HG03103 (cell line): ENCODE measurements around the gene SULT1E1.

Experiments used
- ATAC-seq: cut with Tn5 transposase; IDR thresholded peaks from one replicate; pipeline ENCODE4 v1.9.1; 2021; ENCODE audit warnings: low read depth; ENCODE audit not compliant: unreplicated experiment

The SULT1E1 gene, protein sequence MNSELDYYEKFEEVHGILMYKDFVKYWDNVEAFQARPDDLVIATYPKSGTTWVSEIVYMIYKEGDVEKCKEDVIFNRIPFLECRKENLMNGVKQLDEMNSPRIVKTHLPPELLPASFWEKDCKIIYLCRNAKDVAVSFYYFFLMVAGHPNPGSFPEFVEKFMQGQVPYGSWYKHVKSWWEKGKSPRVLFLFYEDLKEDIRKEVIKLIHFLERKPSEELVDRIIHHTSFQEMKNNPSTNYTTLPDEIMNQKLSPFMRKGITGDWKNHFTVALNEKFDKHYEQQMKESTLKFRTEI

DNA sequence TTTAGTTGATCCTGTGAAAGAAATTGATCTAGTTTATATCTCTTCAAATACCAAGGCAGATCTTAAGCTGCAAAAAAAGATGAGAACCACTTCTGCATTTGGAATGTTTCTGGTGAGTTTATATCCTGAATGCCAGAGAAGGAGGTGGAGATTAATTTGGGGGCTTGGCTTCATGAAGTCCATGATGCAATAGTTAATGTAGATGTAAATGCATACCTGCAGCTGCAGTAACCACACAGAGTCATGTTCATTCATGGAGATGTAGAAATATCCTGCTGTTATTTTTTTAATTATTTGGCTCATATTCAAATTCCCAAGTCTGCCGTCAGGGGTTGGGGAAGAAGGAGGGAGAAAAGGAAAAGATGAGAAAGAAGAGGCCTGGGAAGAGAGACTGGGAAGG, at the start of gene SULT1E1:
Gene SULT1E1, minus strand, starts transcription at position 94 of the 400 bp plus-strand sequence. CDS start 2,501 bp downstream, outside the sequence.
- ATAC-seq = no peak

DNA sequence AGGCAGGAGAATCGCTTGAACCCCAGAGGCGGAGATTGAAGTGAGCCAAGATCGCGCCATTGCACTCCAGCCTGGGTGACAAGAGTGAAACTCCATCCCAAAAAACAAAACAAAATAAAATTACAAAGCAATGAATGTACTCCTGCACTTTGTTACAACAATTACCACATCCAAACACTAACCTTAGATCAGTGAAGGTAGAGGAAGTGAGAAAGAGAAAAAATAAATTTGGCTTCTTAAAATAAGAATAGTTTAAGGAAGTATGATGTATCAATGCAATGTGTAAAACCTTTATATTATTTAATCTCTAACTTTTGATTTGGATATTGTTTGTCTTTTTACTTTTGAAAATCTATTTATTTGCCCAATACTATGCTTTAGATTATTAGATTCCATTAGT, 49.2 kb upstream of the SULT1E1 start:
- no peak for ATAC-seq

DNA sequence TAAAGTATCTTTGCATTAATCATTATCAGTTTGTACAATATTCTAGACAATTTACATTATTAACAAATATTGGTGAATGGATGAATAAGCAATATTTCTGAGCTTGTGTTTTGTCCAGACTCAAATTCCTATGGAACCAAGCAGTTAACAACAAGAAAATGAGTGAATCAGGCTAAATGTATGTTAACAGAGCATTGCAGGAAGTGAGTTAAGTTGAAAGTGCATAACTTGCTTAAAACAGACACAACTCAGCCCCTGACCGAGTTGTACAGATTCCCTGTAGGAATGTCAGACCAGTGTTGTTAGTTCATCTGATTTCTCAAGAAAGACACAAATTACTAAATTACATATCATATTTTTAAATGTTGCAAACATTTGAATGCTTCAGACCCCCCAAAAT, 47.2 kb upstream of the SULT1E1 start:
- no peak for ATAC-seq

DNA sequence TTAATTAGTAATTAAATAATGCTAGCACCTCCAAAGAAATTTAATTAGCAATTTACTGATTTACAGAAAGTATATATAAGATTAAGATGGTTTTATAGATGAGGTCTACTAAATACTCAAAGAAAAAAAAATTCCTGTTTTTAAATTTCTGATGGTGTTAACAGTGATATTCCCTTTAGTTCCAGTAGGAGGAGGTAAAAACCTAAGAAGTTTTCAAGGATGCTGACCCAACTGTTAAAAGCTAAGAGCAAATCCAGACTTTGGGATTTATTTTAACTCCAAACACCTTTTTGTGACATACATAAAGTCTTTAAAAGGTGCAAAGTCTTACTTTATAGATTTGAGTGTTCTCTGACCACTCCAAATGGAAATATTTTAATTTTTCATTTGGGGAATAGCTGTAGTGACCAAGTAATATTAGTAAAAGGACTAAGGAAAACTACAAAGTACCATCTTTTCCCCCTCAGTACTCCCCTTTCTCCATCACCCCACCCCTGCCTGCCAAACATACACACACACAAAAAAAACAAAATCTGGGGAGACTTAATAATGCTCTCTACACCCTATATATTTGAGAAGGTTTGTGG, 36.7 kb upstream of the SULT1E1 start:
- no peak for ATAC-seq

DNA sequence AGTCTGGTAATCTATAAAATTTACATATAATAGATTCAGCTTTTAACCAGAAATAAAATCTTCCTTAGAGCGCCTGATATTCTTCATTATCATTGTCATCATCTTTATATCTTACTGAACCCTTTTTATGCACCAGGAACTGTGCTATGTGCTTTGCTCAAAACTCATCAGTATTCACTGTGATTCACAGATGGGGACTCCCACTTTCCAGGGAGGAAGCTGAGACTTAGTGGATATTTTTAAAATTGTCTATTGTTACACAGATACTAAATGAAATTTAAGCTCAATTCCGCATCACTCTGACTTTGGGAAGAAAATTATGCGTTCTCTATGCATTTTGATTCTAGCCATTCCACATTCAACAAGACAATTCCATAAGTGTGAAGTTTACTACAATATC, 34.8 kb upstream of the SULT1E1 start:
- ATAC-seq = no peak

DNA sequence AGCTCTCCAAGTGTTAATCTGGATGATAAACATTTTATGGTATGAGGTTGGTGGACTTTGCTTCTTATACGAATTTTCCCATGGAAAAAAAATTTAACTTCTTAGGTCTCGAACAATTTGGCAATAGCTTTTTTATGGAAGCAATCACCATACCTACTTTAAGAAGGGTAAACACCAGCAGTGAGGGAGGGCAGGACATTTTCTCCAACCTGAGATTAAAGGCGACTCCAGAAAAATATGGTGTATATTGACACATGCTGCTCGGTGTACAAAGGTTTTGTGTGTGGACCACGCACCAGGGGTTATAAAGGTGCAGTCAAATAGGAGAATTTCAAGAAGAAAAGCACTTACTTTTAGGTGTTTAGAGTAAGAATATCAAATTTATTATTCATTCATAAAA, 34.2 kb upstream of the SULT1E1 start:
- no peak for ATAC-seq

DNA sequence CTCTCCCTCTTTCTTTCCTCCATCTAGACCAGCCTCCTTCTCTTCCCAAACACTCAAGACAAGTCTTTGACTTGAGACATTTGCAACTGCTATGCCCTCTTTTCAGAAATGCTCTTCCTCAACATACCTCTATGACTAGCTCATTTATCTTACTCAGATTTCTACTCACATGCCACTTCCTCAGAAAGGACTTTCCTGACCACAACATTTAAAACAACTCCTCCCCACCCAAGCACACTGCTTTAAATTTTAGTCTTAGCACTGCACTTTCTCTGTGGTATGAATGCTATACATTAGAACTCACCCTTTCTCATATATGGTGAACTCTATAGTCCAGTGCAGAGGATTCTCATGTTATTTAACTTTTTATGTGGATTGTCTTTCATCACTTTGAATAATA, 28.4 kb upstream of the SULT1E1 start:
- ATAC-seq = no peak

DNA sequence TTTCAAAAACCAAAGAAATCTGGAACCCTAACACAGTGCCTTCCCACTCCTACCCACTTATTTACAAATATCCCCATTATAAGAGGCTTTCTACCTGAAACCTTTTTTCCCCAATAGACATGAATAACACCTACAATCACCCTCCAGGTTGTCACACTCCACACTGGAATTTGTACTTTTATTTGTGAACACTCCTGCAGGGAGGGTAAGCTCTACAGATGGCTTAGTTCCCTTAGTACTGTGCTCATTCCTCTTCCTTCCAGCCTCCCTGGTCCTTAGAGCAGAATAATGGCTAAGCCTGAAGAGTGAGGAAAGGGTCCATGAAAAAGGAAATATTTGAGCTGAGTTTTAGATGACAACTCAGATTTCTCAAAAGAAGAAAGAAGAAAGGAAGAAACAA, 22.2 kb upstream of the SULT1E1 start:
- ATAC-seq = no peak

DNA sequence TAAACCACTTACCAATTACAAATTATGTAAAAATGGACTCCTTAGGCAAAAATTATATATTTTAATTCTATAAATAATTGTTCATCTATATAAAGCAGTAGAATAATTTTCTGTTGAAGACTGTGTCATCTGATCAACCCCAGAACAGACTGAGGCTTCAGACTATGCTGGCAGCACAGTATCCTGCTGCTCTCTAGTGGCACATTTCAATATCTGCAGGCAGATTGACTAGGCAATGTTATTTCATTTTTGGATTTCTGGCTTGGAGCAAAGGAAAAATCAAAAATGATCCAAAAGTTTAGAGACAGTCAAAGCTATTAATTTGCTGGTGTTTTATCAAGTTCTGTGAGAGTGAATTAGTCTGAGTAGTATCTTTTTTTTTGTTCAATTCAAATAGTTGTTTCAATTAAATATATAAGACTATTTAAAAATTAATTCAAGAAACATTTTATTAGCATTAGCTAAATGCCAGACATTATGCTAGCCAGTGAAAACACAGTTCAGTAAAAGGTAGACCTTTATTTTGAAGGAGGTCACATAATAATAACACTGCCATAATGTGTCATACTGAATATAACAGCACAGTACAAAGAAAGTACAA, 21.3 kb upstream of the SULT1E1 start:
- ATAC-seq = no peak

DNA sequence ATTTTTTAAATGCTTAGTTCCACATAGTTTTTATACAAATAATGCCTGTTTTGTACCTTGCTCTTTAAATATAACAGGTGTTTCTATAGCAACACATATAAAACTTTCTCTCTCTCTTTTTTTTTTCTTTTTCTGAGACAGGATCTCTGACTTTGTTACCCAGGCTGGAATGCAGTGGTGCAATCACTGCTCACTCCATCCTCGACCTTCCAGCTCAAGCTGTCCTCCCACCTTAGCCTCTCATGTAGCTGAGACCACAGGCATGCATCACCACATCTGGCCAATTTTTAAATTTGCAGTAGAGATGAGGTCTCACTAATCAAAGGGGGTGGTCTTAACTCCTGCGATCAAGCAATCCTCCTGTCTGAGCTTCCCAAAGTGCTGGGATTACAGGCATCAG, 18.3 kb upstream of the SULT1E1 start:
- ATAC-seq = no peak

DNA sequence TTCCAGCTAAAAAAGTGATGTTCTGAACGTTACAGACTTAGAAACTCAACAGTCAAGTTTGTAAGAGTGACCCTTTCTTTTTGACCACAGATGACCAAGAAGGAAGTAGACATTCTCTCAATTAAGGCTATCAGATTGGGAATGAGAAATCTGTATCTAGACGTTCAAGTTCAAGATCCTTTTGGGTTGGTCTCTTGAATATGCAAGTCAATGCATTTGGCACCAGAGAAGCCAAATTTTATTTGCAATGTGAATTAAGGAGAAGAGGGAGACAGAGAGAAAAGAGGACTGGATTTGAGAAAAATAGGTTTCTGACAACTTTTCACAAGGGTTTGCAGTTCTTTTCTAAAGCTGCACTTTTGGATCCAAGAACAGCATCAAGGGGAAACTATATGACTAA, 17.5 kb upstream of the SULT1E1 start:
- no peak for ATAC-seq

DNA sequence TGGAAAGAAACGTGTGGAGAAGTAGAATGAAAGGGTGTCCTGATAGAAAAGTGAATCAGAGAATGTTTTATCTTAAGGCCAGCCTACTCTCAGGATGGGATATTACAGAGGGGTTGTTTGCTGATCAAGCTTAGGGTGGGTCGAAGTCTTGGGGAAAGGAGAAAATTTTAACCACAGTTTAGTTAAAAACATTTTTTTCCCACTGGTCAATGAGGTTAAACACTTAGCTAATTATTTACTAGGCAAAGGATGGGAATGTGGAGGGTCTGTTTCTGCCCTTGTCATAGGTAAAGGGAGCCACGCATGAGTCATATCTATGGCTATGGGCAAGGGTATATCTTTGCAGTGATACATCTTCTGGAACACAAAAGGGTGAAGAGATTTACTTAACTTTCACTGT, 16.1 kb upstream of the SULT1E1 start:
- no peak for ATAC-seq

DNA sequence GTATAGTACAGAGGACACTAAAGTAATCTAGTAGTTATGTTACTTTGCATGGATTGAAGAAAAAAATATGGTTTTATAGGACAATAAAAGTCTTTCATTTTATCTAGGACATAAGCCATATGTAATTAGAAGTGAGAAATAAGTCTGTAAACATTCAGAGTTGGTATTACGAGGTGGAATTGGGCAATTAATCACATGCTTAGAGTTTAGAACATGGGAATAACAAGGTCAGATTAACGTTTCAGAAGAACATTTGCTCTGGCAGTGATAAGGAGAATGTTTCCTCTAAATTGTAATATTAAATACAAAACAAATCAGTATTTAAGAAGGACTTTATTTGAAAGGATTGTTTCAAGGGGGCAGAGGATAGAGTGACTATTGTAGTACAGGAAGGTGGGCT, 15.6 kb upstream of the SULT1E1 start:
- no peak for ATAC-seq

DNA sequence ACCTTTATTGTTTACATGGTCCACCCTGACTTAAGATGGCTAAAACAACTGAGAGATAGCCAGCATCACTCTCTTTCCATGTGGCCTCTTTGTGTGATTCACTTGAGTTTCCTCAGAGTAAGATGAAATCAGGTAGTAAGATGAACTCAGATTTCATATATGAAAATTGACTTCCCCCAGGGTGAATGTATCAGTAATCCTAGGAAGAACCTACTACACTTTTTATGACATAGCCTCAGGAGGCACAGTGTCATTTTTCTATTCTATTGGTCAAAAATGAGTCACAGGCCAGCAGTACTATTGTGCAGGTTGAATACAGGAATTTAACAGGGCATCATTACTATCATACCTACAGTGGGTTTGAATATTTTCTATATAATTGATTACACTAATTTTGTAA, 14.6 kb upstream of the SULT1E1 start:
- no peak for ATAC-seq

DNA sequence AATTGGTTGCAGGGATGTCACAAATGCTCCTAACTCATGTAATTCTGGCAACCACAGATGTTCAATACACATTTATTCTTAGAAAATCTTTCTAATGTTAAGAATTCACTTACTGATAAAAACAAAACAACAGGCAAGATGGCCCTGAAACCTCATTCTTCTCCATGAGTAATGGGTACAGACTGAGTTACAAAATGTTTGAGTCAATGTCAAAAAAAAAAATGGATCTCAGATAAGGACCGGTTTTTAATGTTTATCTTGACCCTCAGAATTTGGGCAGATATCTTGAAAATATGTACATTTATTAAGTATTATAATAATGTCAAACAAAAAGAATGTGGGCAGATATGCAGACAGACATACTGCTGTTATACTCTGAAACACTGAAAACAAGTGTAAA, 1.8 kb upstream of the SULT1E1 start:
- no peak for ATAC-seq

DNA sequence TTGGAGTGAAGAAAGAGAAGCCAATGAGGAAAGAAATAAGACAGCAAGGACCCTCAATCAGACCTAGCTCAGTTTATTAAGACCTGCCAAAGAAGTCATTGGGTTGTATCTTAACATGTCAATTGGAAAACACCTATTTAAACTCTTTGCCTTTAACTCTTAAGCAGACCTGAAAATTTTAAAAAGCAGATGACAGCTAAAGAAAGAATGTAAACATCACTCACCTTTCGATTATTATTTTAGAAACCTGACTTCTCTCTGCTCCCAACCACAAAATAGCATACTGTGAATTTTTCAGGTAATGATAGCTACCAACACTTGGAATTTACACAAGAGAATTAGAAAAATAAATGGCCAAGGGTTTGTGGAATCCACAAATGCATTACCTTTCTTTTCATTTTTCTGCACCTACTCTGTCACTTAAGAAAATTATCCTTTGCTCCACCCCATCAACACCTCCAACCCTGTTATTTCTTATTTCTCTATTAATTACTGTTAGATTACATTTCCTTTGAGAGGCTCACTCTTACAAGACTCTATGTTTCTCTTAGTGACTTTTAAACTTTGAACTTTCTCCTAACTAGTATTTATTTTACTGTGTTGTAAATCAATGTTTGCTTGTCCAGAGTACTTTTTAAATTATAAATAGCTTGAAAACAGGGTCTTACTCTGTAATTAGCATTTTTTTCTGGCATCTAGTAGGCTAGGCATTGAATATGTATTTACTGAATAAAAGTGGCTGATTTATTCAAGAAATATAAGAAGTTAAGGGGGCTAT, 765 bp upstream of the SULT1E1 start:
- ATAC-seq = no peak

DNA sequence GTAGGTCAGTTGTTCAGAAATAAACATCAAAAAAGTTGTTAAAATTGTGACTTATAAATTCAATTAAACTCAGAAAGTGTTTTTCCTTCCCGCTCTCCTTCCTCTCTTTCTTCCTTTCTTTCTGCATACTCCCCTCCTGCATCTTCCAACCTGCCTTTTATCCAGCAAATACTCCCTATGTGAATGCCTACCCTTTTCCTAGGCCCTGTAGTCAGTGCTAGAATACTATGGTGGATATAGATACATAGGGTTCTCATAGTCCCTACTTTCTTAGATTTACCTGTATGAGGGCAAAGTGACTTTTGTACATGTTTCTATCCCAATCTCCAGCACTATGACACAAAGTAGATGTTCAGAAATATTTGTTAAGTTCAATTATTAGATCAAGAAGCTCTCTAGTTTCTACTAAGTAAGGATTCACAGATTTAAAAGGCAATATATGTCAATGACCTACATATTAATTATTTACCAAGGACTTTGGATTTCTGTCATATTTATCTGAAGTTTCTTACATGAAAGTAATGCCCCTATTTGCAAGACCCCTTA, 732 bp downstream of the SULT1E1 start:
- ATAC-seq = no peak

DNA sequence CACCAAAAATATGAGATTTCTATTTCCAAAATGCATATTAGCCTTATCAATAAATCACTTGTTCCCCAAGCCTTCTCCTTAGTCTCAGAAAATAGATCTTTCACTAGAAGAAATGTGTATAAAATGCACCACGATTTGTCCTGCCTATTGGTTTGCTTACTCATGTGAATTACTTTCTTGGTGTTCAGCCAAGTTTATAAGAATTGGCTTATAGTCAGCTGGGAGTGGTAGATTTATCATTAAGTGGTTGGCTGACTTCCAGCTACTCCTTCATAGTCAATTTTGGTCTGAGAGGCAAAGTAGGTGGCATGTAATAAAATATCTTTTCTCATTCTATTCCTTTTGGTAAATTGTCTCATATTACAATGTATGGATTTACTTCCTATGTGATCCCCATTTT, 1.3 kb downstream of the SULT1E1 start:
- no peak for ATAC-seq

DNA sequence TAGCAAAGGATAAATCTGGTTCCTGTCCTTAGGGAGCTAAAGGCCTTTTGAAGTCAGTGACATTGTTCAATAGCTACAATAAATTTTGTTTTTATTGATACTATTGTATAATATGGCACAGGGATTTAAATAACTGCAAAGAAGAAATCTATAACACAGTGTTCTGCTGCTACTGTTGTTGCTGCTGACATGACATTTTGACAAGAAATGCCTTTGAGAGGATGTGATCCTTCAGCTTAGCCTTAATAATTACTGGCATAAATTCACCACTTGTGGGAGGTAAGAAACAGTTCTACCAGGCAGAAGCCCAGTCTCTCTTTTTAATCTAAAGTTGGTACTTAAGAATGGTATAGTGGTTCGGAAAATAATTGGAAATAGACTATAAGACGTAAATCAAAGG, 4.1 kb downstream of the SULT1E1 start:
- ATAC-seq = no peak

DNA sequence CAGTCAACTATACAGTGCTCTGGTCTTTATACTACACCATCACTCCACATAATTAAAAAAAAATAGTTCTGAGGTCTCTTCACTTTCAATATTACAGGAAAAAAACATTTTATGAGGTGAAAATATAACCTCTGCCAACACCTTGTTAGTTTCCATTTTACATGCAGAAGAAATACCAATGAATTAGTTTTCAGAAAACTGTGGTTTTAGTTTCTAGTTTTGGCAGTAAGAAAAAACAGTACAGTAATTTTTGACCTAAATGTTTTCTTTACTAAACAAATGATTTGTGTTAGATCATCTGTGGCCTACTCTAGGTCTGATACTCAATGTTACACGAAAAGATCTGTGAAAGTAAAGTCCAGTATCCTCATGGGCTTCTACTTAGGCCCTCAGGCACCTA, 10.0 kb downstream of the SULT1E1 start:
- ATAC-seq = no peak

DNA sequence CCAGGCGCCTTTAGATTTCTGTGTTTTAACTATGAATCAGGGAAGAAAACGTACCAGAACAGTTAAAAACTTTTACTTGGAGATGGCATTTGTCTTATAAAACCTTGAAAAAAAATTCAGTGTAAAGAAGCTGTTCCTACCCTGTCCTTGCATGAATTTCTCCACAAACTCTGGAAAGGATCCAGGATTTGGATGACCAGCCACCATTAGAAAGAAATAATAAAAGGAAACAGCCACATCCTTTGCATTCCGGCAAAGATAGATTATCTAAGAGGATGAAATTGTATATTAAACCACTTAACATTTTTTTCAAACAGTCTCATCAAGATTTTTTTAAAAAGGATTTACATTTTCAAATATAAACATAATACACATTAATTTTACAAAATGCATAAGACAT, 10.6 kb downstream of the SULT1E1 start:
- ATAC-seq = no peak
